HG03135 (cell line): ENCODE measurements around the gene FBXL17.

ENCODE experiments used
- ATAC-seq: cut with Tn5 transposase; IDR thresholded peaks from one replicate; pipeline ENCODE4 v1.9.1; 2021; ENCODE audit warnings: mild to moderate bottlenecking, moderate library complexity; ENCODE audit not compliant: unreplicated experiment

The FBXL17 gene

DNA sequence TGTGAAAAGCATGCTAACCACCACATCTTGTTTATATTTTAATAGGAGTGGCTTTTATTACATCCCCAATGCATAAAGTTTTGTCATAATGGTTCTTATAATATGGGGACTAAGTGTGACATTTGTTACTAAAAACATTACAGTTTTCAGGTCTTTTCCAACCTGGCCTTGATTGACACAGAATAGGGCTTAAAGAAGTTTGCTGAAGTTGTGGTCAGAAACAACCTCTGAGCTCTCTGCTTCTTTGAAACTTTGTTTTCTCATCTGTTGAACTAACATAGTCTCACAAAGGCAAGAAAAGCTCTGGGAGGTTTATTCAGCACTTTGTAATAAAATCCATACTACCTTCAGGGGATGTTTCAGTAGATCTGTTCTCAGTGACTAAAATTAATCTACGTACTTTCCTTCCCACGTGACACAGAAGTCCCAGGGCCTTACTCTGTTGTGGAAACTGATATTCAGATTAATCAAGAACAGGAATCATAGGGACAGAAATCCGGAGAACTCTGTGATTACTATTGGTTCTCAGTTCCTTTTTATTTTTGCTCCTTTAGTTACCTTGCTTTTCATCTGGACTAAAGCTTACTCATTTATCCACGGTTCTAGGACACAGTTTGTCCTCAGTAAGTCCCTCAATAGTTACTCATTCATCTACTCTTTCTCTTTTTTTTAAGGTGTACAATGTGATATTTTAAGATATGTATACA lies 422.2 kb downstream of the FBXL17 start:
- ATAC-seq: no peak

DNA sequence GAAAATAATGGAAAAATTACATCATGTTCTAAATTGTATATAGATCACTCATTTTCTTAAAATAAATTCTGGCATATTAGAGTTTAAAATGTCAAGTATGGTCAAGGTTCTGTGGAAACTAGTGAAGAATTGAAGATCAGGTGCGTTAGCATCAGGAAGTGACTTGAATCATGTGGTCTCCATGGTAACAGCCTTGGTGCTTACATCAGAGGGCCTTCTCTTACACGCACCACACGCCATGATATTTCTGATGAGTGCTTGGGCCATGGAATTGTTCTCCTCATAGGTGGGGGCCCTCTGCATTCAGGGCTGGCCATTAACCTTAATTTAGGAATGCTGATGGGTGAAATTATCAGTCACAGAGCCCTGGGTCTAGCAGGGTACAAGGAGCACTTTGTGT lies 423.0 kb downstream of the FBXL17 start:
- ATAC-seq: no peak

DNA sequence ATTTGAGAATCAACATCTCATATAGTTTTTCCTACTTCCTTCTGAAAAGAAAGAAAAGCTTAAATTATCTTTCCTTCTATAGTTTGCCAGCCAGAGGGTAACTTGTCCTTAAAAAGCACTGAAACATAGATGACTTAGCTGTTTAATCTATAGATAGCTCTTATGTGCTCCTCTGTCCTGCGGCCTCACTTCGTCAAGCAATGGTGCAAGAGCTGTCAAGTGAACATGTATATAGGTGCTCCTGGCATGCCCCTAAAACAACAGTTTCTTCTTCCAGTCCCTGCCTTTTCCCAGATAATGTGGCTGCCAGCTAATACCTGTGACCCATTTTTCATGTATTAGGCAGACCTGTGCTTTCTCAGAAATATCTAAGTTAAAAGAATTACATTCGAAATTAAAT lies 423.5 kb downstream of the FBXL17 start:
- ATAC-seq: no peak

DNA sequence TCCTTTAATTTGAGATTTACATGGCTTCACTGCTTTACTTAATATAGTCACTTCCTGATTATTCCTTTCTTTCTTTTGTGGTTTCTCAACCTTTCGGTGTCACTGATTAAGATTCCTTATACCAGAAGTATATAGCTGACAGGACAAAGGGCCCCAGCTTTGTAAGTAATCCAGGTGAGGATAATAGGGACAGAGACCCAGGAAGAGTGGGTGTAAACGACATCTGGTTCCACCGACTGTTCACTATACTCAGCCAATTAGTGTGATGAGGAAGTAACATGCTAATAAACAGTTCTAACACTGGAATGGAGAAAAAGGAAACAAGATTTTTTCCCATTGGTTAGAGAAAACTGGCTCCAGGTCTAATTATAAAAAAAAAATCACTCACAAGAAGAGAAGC lies 424.8 kb downstream of the FBXL17 start:
- ATAC-seq: no peak

DNA sequence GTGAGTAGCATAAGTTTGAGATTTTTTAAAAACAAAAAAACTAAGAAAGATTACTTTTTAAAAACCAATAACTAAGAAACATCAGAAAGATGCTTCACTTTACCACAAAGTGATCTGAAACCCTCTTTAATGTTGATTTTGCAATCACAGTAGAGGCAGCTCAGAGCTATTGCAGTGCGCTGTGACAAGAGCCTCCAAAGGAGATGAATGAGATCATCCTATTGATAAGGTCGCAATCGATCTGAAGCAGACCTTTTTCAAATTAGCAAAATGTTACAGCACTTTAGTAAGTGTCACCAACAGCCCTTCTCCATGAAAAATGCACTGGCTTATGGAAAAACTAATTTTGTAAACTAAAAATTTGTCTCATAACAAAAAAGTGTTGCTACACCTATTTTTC lies 426.6 kb downstream of the FBXL17 start:
- no peak for ATAC-seq

DNA sequence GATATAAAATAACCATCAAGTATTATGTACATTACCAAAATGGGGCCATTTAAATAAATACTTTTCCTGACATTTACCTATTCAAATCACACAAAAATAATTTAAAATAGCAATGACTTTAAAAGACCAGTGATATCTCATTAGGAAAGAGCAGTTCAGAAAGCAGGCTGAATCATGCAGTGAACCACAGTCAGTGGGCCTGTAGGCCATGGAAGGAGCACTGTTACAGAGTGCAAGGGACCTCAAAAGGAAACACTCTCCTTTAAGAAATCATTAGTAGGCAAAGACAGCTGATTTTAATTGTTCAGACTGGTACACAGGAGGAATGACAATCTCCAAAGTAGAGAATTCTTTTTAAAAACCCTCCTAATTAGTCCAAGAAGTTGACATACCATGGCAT lies 427.6 kb downstream of the FBXL17 start:
- no peak for ATAC-seq

DNA sequence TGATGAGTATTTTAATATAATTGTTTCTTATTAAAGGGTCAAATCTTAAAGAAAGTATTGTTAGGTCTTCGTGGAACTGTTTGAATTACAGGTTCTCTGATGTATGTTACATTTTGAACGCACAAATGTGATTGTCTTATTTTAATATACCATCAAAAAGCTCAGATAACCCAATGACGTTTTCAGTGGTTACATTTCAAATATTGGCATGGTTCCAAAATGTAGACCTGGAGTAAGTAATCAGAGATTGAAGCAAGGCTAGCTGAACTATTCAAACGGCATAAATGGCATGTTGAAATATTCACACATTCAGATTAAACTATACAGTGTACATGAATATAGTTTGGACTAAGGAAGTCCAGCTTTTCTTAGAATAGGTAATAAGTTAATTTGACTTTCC lies 429.4 kb downstream of the FBXL17 start:
- no peak for ATAC-seq

DNA sequence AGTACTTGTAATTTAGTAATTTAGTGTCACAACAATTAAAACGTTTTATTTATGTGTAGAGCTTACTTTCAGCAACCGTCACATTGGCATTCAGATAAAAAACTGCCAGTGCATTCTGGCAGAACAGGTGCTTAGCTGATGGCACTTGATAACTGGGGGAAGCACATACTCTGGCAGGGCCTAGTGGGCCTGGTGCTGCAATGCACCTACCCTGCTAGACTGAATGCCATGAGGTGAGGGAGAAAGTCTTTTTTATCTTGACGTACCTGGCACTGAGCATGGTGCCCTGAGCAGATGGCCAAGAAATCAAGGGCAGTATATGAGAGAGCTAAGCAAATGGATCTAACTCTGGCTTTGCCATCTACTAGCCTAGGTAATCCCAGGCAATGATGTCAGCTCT lies 430.6 kb downstream of the FBXL17 start:
- no peak for ATAC-seq

DNA sequence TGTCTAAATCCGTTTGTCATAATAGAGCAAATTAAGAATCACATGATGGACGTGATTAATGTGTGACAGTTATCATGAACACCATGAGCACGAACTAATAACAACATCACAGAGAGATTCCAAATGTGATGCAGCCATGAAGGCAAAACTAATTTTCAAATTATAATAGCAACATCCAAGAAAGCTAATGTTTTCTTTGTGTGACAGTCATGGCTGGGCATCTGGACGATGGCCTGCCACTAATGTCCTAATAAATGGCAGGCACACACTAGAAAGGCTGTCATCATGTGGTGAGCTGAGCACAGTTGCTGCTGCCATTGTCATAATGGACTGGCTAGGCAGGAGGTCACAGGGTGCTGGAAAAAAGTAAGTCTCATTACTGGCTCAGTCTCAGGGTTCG lies 431.1 kb downstream of the FBXL17 start:
- no peak for ATAC-seq

DNA sequence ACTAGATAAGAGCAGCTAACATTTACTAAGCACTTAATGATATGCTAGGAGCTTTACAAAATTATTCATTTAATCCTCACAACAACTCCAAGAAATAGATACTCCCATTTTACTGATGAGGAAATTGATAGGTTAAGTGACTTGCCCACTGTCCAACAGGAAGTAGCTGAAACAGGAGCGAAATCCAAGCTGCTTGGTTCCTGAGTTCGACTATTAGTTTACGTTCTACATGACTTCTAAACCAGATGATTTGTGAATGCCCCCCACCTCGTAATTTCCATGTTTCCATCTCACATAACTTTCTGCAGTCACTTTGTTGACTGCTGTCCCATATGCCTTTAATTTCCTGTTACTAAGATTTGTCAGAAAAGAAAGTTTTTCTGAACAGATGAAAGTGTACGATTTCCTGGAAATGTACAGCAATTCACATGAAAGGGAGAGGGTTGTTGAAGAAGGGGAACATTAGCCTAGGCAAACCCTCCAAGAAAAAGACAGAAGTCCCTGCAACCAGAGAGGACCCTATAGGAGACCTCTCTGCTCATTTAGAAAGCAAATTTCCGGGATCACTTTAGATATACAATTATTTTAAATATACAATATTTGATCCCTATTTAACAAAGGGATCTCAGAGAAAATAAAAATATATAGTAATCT lies 432.1 kb downstream of the FBXL17 start:
- ATAC-seq: no peak

DNA sequence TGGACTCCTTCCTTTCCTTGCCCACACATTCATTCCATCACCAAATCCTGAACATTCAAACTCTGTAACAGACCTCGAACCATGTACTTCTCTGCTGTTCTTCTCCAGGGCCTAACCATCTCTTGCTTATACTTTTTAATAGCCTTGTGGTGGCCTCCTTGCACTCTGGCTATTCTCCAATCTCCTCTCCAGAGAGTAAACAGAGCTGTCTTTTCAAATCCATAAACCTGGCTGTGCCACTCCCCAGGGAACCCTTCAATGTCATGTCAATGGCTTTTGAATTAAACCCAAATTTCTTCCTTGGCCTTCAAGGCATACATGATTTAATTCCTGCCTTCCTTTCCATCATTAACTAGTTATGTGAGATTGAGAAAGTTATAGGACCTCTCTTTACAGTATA lies 433.5 kb downstream of the FBXL17 start:
- no peak for ATAC-seq

DNA sequence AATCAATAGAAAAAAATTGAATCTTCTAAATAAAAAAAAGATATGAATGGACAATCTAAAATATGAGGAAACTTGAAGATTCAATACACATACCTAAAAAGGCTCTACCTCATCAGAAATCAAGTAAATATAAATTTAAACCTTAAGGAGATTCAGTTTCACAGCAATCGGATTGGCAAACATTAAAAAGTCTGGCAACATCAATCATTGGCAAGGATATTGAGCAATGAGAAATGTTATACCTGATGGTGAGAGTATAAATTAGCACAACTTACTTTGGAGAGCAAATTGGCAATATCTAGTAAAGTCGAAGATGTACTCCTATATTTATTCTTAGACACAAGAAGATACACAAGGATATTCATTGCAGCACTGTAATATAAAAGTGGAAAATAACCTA lies 436.8 kb downstream of the FBXL17 start:
- ATAC-seq: no peak

DNA sequence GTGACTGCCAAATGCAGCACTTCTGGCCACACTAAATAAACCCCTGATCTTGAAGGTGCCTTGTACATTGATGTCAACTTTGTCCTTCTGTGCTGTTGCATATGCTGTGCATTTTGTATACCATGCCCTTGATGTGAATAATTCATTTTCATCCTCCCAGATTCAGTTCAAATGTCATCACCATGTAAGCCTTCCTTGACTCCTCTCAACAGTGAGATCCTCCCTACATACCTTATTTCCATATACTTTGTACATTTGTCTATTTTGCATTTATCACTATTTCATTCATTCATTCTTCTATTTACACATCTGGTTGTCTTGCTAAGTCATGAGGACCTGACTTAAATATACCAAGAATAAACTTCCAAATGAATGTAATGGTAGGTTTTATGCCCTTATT lies 438.0 kb downstream of the FBXL17 start:
- no peak for ATAC-seq

DNA sequence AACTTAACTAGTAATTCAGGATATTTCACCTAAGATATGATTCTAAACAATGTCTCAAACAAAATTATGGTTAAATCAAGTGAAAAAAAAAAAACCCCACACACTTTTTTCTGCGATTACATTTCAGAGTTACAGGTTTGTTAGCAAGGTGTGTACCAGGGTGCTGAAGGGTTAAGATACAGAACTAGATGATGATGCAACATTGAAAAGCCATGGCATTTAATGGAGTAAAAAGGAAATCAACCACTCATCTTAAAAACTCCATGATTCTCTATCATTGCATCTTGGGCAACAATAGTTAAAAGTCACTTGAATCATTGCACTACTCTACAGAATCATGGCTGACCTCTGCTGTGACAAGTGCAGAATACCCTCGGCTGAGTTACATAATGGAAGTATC lies 440.9 kb downstream of the FBXL17 start:
- no peak for ATAC-seq

DNA sequence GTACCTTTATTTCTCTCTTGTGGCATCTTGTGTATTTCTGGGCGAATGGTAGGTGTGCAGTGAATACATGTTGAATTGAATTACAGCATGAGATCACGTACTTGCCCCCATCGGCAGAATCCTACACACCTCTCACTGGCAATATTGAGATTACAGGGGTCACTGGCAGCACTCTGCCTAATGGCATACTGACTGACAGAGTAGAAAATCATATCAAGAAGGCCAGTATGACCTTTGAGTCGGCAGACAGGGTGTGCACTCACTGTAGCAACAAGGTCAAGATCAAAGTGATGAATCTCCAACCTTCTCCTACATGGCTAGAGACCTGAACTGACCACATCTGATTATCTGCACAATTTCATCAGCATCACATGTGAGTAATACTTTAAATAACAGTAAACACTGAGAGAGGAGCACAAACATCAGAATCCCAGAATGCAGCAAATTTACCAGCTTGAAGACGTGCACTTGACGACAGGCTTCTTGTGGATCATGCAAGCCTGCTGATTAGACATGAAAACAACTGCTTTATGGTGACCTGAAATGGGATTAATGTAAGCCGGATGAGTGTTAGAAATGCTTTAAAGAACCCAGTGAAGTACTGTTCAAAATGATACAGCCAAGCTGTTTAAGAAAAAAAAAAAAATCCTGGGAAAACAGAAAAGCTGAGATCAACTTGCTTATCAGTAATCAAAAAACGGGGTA lies 444.1 kb downstream of the FBXL17 start:
- no peak for ATAC-seq

DNA sequence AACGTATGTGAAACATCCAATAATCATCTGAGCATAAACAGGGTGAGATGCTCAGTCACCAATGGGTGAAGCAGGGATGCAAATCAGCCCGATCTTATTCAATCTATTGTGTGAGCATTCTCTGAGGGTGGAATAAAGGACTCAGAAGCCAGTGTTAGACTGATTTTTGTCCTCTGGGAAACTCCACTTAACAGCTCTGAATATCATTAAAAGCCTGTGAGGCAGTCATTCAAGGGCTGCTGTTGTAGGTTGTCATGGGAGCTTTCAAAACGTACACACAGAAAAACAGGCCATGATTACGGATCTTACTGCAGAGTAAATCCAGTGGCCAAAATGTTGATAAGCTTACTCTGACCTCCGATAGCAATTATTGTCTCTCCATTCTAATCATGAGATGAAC lies 444.7 kb downstream of the FBXL17 start:
- ATAC-seq: no peak

DNA sequence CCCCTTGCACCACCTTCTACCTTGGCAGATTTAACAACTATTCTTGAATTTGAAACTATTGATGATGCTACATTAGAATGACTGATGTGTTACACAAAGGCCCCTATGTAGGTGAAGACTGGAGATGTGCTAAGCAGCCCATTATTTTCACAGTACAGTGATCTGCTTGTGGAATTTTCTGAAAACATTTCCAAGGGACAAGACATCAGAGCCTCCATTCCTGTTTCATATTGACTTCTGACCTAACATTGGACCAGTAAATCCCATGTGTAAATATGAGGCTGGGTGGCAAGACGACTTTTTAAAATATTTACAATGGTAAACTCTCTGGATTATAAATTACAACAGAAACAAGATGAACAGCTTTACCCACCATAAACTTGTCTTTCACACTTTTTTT lies 445.4 kb downstream of the FBXL17 start:
- ATAC-seq: no peak

DNA sequence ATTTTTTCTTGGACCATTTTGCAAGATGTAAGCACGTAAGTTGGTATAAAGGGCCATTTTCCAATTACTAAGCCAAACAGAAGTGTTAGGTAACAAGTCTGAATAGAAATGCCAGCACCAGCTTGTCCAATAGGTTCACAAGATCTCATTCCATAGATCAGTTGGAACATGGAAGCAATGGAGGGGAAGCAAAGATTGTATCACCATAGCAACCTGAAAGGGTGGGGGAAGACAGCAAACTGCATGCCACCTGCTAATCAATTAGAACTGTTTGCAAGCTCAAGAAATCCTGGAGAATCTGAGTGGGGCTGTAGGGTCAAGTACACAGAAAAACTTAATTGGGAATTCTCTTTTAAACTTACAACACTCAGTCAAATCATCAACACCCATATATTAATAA lies 446.3 kb downstream of the FBXL17 start:
- ATAC-seq: no peak

DNA sequence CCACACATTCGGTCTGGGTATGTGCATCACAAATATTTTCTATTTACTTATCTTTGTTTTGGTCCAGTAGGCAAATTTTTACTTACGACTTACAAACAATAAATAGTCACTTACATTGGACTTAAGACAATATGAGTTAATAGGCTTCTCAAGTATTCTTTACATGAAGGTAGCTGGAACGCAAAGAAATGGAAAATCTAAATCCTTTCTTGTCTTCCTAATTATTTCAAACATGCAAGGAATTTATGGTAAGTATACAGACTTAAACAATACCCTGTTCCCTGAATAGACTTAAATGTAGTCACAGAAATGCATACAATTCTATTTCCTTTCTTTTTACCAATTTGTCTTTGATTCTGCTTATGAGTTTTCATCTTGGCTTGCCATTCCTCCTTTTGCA lies 448.6 kb downstream of the FBXL17 start:
- ATAC-seq: no peak

DNA sequence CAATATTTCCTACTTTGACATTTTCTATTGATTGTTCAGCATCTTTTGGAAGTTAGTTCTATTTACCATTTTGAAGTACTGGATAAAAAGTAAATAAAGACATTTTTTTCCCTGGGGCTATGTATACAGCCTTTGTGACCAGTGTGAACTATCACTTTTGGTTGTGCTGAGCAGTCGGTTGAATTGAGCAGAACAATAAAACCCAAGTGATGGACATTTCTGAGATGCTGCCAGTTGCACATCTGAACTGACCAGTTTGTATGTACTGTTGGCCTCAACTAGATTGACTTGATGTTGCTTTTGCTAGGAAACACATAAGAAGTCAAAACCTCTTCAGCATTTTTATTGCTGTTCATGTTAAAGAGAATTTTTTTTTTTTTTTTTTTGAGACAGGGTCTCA lies 451.0 kb downstream of the FBXL17 start:
- ATAC-seq: no peak

DNA sequence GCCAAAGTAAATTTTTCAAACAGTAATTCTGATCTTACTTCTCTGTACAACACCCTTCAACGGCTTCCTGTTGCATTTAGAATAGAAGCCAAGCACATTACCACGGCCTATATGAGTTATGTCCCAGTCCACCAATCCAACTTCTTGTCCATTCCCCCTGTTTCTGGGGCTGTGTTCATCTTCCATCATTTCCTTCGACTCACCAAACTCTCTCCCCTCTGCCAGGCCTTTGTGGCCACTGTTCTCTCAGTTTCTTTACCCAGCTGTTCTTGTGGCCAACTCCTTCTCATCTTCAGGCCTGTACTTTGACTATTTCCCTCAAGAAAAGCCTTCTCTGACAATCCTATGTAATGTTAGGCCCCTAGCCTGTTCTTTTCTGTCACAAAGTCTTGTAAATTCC lies 451.8 kb downstream of the FBXL17 start:
- ATAC-seq: no peak

DNA sequence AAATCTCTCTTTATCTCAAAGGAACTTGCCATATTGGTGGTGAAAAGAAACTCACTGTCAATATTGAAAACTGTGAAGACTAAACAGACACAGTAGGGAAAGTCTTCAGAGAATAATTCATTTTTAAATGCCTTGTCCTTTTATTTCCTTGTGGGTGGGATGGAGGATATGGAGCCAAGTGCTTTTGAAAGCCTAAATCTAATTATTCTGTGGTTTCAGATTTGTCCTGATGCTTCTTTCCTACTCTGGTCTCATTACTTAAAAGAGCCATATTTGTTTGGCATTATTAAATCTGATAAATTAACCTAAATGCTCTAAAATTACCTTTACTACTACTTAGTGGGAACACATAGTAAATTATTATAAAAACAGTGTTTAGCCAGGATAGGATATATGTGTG lies 452.8 kb downstream of the FBXL17 start:
- ATAC-seq: no peak
